Liver (tissue), 9 donors: Measurements from ENCODE around the gene CCND1. TPM values are rescaled to one million over a fixed set of nuclear protein-coding genes. Genes with fewer than 3 reads are reported as not detected.

Experiments used
- DNase-seq: peaks from one replicate; pipeline ENCODE4 v3.0.0-alpha.2; 2017; ENCODE audit warnings: low spot score
- H3K27ac ChIP-seq, 2 donors: one replicate each; pipeline ENCODE4 v1.7.0; 2013; ENCODE audit warnings: inconsistent platforms in 2 of 2, low read length in 2 of 2, control low read depth in 1 of 2, low read depth in 1 of 2, mild to moderate bottlenecking in 1 of 2
- H3K27me3 ChIP-seq, 4 donors: one replicate each; pipeline versions ENCODE4 v1.6.1 to v1.7.0; 2013; ENCODE audit warnings: low read length in 3 of 4, inconsistent platforms in 1 of 4, mild to moderate bottlenecking in 1 of 4, moderate library complexity in 1 of 4; ENCODE audit not compliant: control insufficient read depth in 4 of 4, insufficient read depth in 4 of 4
- H3K36me3 ChIP-seq, 4 donors: one replicate each; pipeline versions ENCODE4 v1.6.1 to v1.7.0; 2013; ENCODE audit warnings: low read length in 3 of 4, mild to moderate bottlenecking in 3 of 4, low read depth in 1 of 4, moderate library complexity in 1 of 4; ENCODE audit not compliant: control insufficient read depth in 4 of 4, insufficient read depth in 3 of 4
- H3K4me1 ChIP-seq, 4 donors: one replicate each; pipeline versions ENCODE4 v1.6.1 to v1.7.0; 2013; ENCODE audit warnings: low read length in 3 of 4, mild to moderate bottlenecking in 3 of 4, moderate library complexity in 1 of 4; ENCODE audit not compliant: control insufficient read depth in 4 of 4, insufficient read depth in 4 of 4
- H3K4me3 ChIP-seq, 3 donors: one replicate each; pipeline versions ENCODE4 v1.6.1 to v1.7.0; 2013; ENCODE audit warnings: low read length in 3 of 3, control low read depth in 1 of 3, low read depth in 1 of 3, mild to moderate bottlenecking in 1 of 3
- H3K9ac ChIP-seq, 2 donors: one replicate each; pipeline ENCODE4 v1.7.0; 2013; ENCODE audit warnings: low read length in 2 of 2, mild to moderate bottlenecking in 2 of 2, moderate library complexity in 2 of 2, control low read depth in 1 of 2, low read depth in 1 of 2
- H3K9me3 ChIP-seq, 4 donors: one replicate each; pipeline versions ENCODE4 v1.6.1 to v1.7.0; 2013; ENCODE audit warnings: low read length in 3 of 4; ENCODE audit not compliant: control insufficient read depth in 4 of 4
- EGR1 ChIP-seq, 2 donors: IDR thresholded peaks; 2 replicates each; pipeline ENCODE4 v1.6.1; 2016 to 2018; ENCODE audit warnings: antibody characterized with exemption in 2 of 2, low read depth in 2 of 2
- FOXA1 ChIP-seq: IDR thresholded peaks from 2 replicates; pipeline ENCODE4 v1.6.1; 2016; ENCODE audit warnings: antibody characterized with exemption
- GABPA ChIP-seq, 2 donors: IDR thresholded peaks in 1 of 2; conservative IDR thresholded peaks in 1 of 2; 2 replicates each; pipeline ENCODE4 v1.6.1; 2016; ENCODE audit warnings: antibody characterized with exemption in 2 of 2, mild to moderate bottlenecking in 1 of 2, moderate library complexity in 1 of 2
- HNF4A ChIP-seq, 2 donors: conservative IDR thresholded peaks; 2 replicates each; pipeline ENCODE4 v1.6.1; 2016; ENCODE audit warnings: antibody characterized with exemption in 2 of 2, mild to moderate bottlenecking in 2 of 2
- HNF4G ChIP-seq: IDR thresholded peaks from 2 replicates; pipeline ENCODE4 v1.6.1; 2016; ENCODE audit warnings: antibody characterized with exemption
- JUND ChIP-seq, 2 donors: IDR thresholded peaks; 2 replicates each; pipeline ENCODE4 v1.6.1; 2016; ENCODE audit warnings: antibody characterized with exemption in 2 of 2
- NR2F2 ChIP-seq: IDR thresholded peaks from 2 replicates; pipeline ENCODE4 v1.6.1; 2016; ENCODE audit warnings: antibody characterized with exemption
- RAD21 ChIP-seq, 2 donors: IDR thresholded peaks; 2 replicates each; pipeline ENCODE4 v1.6.1; 2016; ENCODE audit warnings: antibody characterized with exemption in 2 of 2, mild to moderate bottlenecking in 2 of 2
- RXRA ChIP-seq, 2 donors: IDR thresholded peaks; 2 replicates each; pipeline ENCODE4 v1.6.1; 2017 to 2018; ENCODE audit warnings: antibody characterized with exemption in 2 of 2, mild to moderate bottlenecking in 1 of 2
- SP1 ChIP-seq: IDR thresholded peaks from 2 replicates; pipeline ENCODE4 v1.6.1; 2018; ENCODE audit warnings: antibody characterized with exemption, mild to moderate bottlenecking
- TAF1 ChIP-seq: conservative IDR thresholded peaks from 2 replicates; pipeline ENCODE4 v1.6.1; 2016; ENCODE audit warnings: antibody characterized with exemption, mild to moderate bottlenecking
- YY1 ChIP-seq: IDR thresholded peaks from 2 replicates; pipeline ENCODE4 v1.6.1; 2016; ENCODE audit warnings: antibody characterized with exemption, mild to moderate bottlenecking
- WGBS: extraction: QIAGEN DNeasy Blood & Tissue Kit; methylation state at CpG from one replicate; pipeline ENCODE4 v1.1.7; 2013; 5-methylcytosine and 5-hydroxymethylcytosine counted together
- polyA plus RNA-seq, 2 donors: library from polyadenylated mRNA; stranded (reverse) in 1 of 2; unstranded in 1 of 2; fragments of 200-250 nt in 1 of 2; fragments of >200 nt in 1 of 2; fragmentation: Nextera tagmentation in 1 of 2; extraction: Ambion mirVana in 1 of 2; gene quantifications; one replicate each; pipeline versions ENCODE4 v1.2.1 to v1.2.3, GENCODE V29; 2013 to 2015
- total RNA-seq, 2 donors: library from RNA; depleted of rRNA; stranded (reverse); fragments of >200 nt; gene quantifications; one replicate each; pipeline ENCODE4 v1.2.3, GENCODE V29; 2014
- TF ChIP-seq, protein P1 (sequence below): IDR thresholded peaks from 2 replicates; pipeline ENCODE4 v1.6.1; 2016; ENCODE audit warnings: antibody characterized with exemption, mild to moderate bottlenecking
- TF ChIP-seq, protein P2 (sequence below): fragments of 150-350 bp; IDR thresholded peaks from 2 replicates; pipeline ENCODE4 v1.5.1; 2017; ENCODE audit warnings: improper control_type of control experiment, low read depth, low read length; ENCODE audit not compliant: missing input control
- TF ChIP-seq, protein P3 (sequence below): IDR thresholded peaks from 2 replicates; pipeline ENCODE4 v1.6.1; 2016; ENCODE audit warnings: antibody characterized with exemption
- TF ChIP-seq, protein P4 (sequence below): IDR thresholded peaks from 2 replicates; pipeline ENCODE4 v1.6.1; 2016; ENCODE audit warnings: antibody characterized with exemption
- TF ChIP-seq, protein P5 (sequence below): IDR thresholded peaks from 2 replicates; pipeline ENCODE4 v1.6.1; 2016; ENCODE audit warnings: antibody characterized with exemption
- donor health status: healthy.
- donor health status: healthy.
- donor health status: healthy.
- donor health status: healthy.
- donor health status: healthy.

Gene CCND1
- total and polyA plus RNA-seq, 4 donors: 28.9 to 100 (median 53.3) TPM

DNA sequence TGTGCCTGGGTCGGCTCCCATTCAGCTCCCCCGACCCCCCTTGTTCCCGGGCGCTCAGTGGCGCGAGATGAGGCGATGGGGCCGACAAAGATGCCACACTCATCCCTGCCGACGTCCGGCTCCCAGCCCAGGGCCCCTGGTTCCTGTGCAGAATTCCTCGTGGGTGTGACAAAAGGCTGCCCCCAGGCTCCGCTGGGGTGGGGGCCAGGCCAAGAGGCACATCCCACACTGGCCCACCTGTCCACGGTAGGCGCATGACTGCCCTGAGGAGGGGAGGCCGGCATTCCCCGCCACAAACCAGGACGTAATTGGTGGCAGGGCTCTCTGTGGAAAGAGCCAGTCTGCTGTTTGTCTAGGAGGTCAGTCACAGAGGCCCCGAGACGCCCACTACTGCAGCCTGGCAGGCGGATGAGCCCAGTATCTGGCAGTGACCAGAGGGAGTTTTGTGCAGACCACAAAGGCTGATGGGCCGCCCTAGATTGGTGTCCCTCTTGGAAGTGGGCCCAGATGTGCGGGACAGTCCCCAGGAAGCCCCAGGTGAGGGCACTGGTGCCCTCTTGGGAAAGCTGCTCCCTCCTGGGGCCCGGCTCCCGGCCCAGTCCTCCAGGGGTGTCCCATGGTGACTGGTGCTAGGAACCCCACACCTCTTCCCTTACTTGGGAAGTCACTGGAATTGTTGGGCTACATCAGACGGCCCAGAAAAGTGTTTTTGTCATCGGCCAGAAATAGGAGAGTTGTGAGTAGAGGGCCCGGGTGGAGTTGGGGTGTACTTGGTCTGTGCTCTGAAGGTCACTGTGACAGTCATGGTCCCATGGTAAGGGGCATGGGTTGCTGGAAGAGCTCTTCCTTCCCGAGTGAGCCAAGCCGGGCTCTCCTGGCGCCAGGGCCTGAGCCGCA, 5.8 kb downstream of the CCND1 start:
- TF ChIP-seq TAF1 (no peak), EGR1 (IDR thresholded peaks at IDR 0.05; ENCODE audit: low read depth in 2 of 2) (no peak), FOXA1 (no peak), RXRA (IDR thresholded peaks at IDR 0.05) (no peak), JUND (IDR thresholded peaks at IDR 0.05) (no peak)
- TF ChIP-seq, protein P1, sequence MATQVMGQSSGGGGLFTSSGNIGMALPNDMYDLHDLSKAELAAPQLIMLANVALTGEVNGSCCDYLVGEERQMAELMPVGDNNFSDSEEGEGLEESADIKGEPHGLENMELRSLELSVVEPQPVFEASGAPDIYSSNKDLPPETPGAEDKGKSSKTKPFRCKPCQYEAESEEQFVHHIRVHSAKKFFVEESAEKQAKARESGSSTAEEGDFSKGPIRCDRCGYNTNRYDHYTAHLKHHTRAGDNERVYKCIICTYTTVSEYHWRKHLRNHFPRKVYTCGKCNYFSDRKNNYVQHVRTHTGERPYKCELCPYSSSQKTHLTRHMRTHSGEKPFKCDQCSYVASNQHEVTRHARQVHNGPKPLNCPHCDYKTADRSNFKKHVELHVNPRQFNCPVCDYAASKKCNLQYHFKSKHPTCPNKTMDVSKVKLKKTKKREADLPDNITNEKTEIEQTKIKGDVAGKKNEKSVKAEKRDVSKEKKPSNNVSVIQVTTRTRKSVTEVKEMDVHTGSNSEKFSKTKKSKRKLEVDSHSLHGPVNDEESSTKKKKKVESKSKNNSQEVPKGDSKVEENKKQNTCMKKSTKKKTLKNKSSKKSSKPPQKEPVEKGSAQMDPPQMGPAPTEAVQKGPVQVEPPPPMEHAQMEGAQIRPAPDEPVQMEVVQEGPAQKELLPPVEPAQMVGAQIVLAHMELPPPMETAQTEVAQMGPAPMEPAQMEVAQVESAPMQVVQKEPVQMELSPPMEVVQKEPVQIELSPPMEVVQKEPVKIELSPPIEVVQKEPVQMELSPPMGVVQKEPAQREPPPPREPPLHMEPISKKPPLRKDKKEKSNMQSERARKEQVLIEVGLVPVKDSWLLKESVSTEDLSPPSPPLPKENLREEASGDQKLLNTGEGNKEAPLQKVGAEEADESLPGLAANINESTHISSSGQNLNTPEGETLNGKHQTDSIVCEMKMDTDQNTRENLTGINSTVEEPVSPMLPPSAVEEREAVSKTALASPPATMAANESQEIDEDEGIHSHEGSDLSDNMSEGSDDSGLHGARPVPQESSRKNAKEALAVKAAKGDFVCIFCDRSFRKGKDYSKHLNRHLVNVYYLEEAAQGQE: no peak
- TF ChIP-seq, protein P2, sequence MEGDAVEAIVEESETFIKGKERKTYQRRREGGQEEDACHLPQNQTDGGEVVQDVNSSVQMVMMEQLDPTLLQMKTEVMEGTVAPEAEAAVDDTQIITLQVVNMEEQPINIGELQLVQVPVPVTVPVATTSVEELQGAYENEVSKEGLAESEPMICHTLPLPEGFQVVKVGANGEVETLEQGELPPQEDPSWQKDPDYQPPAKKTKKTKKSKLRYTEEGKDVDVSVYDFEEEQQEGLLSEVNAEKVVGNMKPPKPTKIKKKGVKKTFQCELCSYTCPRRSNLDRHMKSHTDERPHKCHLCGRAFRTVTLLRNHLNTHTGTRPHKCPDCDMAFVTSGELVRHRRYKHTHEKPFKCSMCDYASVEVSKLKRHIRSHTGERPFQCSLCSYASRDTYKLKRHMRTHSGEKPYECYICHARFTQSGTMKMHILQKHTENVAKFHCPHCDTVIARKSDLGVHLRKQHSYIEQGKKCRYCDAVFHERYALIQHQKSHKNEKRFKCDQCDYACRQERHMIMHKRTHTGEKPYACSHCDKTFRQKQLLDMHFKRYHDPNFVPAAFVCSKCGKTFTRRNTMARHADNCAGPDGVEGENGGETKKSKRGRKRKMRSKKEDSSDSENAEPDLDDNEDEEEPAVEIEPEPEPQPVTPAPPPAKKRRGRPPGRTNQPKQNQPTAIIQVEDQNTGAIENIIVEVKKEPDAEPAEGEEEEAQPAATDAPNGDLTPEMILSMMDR: no peak
- TF ChIP-seq, protein P3, sequence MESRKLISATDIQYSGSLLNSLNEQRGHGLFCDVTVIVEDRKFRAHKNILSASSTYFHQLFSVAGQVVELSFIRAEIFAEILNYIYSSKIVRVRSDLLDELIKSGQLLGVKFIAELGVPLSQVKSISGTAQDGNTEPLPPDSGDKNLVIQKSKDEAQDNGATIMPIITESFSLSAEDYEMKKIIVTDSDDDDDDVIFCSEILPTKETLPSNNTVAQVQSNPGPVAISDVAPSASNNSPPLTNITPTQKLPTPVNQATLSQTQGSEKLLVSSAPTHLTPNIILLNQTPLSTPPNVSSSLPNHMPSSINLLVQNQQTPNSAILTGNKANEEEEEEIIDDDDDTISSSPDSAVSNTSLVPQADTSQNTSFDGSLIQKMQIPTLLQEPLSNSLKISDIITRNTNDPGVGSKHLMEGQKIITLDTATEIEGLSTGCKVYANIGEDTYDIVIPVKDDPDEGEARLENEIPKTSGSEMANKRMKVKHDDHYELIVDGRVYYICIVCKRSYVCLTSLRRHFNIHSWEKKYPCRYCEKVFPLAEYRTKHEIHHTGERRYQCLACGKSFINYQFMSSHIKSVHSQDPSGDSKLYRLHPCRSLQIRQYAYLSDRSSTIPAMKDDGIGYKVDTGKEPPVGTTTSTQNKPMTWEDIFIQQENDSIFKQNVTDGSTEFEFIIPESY: no peak
- TF ChIP-seq, protein P4, sequence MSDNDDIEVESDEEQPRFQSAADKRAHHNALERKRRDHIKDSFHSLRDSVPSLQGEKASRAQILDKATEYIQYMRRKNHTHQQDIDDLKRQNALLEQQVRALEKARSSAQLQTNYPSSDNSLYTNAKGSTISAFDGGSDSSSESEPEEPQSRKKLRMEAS: no peak
- H3K9ac ChIP-seq: no peak overlapping the region
- peaks cover 23 to 39% (median 33%) of the 10 kb centered on the region in 4 donors for H3K36me3 ChIP-seq
- H3K27me3 ChIP-seq: no peaks in the 10 kb centered on the region
- H3K9me3 ChIP-seq: no peaks in the 10 kb centered on the region
- H3K4me3 ChIP-seq: no peak overlapping the region
- no peak overlapping the region for H3K27ac ChIP-seq
- DNase-seq: no peak
- peaks cover 9 to 18% (median 12%) of the 10 kb centered on the region in 4 donors for H3K4me1 ChIP-seq
- WGBS: 81% methylated on average over 32 of the region's 32 CpGs

DNA sequence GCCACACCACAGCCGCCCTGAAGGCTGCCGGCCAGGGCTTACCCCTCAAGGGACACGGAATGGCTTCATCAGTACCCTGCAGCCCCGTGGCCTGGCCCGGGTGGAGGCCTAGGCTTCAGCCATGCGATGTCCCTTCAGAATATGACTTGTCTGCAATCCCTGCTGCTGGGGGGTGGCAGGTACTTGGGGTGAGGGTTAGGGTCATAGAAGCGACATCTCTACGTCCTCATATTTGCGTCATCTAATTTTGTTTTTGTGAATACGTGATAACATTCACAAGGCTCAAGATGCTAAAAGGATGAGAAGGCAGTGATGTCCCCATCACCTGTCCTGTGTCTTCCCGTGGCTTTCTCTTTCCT, 6.4 kb downstream of the CCND1 start:
- Histone ChIP-seq H3K4me1 (peaks cover 9 to 18% (median 12%) of the 10 kb centered on the region in 4 donors), H3K9ac (no peak overlapping the region), H3K36me3 (peaks cover 29 to 45% (median 36%) of the 10 kb centered on the region in 4 donors), H3K27ac (no peak overlapping the region), H3K27me3 (no peaks in the 10 kb centered on the region), H3K4me3 (no peak overlapping the region), H3K9me3 (no peaks in the 10 kb centered on the region)
- no peak for TF ChIP-seq NR2F2
- TF ChIP-seq RAD21 (IDR thresholded peaks at IDR 0.05): no peak
- no peak for TF ChIP-seq GABPA (IDR thresholded peaks at IDR 0.05 in 1 of 2, conservative IDR thresholded peaks at IDR 0.05 in 1 of 2)
- TF ChIP-seq, protein P2: no peak
- TF ChIP-seq SP1: no peak
- no peak for TF ChIP-seq HNF4A (conservative IDR thresholded peaks at IDR 0.05)
- TF ChIP-seq, protein P1: no peak
- TF ChIP-seq EGR1 (IDR thresholded peaks at IDR 0.05; ENCODE audit: low read depth in 2 of 2): no peak
- TF ChIP-seq FOXA1: no peak
- TF ChIP-seq, protein P5, sequence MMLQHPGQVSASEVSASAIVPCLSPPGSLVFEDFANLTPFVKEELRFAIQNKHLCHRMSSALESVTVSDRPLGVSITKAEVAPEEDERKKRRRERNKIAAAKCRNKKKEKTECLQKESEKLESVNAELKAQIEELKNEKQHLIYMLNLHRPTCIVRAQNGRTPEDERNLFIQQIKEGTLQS: no peak
- no peak for TF ChIP-seq HNF4G
- no peak for TF ChIP-seq YY1
- 88% methylated on average over 11 of the region's 11 CpGs for WGBS
- DNase-seq: no peak
